Measurements from ENCODE around the gene SNX18. TPM values are rescaled to one million over a fixed set of nuclear protein-coding genes. Genes with fewer than 3 reads are reported as not detected.

Gene SNX18
- total RNA-seq, 2 donors from 2014 or later, result 174 to 269 TPM

DNA sequence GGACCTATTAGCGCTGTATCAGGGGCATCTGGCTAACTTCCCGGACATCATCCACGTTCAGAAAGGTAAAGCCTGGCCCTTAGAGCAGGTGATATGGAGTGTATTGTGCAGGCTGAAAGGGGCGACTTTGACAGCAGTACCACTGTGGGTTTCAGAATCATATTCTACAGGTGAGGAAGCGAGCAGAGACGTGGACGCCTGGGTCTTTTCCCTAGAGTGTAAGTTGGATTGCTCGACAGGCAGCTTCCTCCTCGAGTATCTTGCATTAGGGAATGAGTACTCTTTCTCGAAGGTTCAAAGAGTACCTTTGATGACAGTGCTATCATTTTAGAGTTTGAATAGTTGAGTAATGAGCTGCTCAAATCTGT lies 1.9 kb downstream of the SNX18 start:
- TF ChIP-seq, protein P1, sequence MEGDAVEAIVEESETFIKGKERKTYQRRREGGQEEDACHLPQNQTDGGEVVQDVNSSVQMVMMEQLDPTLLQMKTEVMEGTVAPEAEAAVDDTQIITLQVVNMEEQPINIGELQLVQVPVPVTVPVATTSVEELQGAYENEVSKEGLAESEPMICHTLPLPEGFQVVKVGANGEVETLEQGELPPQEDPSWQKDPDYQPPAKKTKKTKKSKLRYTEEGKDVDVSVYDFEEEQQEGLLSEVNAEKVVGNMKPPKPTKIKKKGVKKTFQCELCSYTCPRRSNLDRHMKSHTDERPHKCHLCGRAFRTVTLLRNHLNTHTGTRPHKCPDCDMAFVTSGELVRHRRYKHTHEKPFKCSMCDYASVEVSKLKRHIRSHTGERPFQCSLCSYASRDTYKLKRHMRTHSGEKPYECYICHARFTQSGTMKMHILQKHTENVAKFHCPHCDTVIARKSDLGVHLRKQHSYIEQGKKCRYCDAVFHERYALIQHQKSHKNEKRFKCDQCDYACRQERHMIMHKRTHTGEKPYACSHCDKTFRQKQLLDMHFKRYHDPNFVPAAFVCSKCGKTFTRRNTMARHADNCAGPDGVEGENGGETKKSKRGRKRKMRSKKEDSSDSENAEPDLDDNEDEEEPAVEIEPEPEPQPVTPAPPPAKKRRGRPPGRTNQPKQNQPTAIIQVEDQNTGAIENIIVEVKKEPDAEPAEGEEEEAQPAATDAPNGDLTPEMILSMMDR (IDR thresholded peaks at IDR 0.05), result no peak

DNA sequence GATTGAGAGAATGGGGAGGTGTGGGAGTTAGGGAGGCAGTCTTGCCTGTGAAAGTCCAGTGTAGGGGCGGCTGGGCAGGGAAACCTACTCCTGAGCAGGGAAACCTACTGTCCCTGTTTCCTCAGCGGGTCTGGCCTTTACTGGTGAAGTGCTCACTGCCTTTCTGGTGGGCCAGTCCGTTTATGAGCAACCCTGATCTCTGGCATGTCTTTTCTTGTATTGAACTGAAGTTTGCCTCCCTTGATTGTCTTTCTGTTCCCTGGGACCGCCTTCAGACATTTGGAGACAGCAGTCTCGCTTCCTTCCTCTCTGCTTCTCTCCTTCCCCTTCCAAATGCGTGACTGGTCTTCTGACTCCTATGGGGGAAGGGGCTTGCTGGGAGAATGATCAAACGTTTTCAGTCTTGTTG lies 2.9 kb downstream of the SNX18 start:
- peaks cover 3 to 34% of the 10 kb centered on the region in 2 donors for H3K4me1 ChIP-seq (ENCODE audit: control insufficient read depth in 1 of 2, low read depth in 2 of 2)
- DNase-seq (ENCODE audit: low spot score) (no peak), ATAC-seq (ENCODE audit: insufficient number of reproducible peaks, low FRiP score, low read depth) (no peak)
- no peaks in the 10 kb centered on the region for H3K36me3 ChIP-seq
- no peaks in the 10 kb centered on the region for H3K27me3 ChIP-seq (replicated peaks; ENCODE audit: insufficient read depth)
- TF ChIP-seq, protein P1 (IDR thresholded peaks at IDR 0.05), result no peak
- H3K27ac ChIP-seq, result peak overlapping the region; percentile 94 to 95
- no peaks in the 10 kb centered on the region for H3K9me3 ChIP-seq
- peak overlapping the region; percentile 91 for H3K4me3 ChIP-seq

More for the DNA sequence above, 1.9 kb downstream of the SNX18 start:
- H3K9me3 ChIP-seq, result no peaks in the 10 kb centered on the region
- H3K4me1 ChIP-seq (ENCODE audit: control insufficient read depth in 1 of 2, low read depth in 2 of 2), result peaks cover 0 to 24% of the 10 kb centered on the region in 2 donors
- DNase-seq (ENCODE audit: low spot score) (no peak), ATAC-seq (ENCODE audit: insufficient number of reproducible peaks, low FRiP score, low read depth) (no peak)
- no peaks in the 10 kb centered on the region for H3K27me3 ChIP-seq (replicated peaks; ENCODE audit: insufficient read depth)
- H3K36me3 ChIP-seq, result no peaks in the 10 kb centered on the region
- H3K4me3 ChIP-seq, result peak overlapping the region; percentile 91
- H3K27ac ChIP-seq, result peak overlapping the region; percentile 94 to 95

DNA sequence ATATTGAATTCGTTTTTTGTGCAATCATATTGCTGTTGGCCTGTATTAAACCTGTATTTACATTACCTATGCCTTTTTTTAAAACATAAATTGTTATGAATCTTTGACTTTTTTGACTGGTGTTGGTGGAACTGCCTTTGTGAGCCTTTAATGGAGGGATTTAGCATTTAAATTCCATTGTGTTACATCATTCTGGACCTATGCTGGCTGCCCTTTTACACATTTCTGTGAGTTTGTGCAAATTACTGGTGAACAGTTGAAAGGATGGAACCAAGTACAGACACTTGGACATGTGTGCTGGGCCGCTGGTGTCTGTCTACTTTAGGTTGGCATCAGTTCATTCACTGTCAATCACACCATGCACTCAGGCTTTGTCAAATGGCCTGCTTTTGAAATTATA lies 3.4 kb downstream of the SNX18 start:
- peaks cover 8 to 39% of the 10 kb centered on the region in 2 donors for H3K4me1 ChIP-seq (ENCODE audit: control insufficient read depth in 1 of 2, low read depth in 2 of 2)
- TF ChIP-seq, protein P1 (IDR thresholded peaks at IDR 0.05), result no peak
- no peaks in the 10 kb centered on the region for H3K36me3 ChIP-seq
- peak overlapping the region; percentile 94 to 95 for H3K27ac ChIP-seq
- H3K4me3 ChIP-seq, result peak overlapping the region; percentile 91
- no peak for DNase-seq (ENCODE audit: low spot score)
- H3K9me3 ChIP-seq, result no peaks in the 10 kb centered on the region
- H3K27me3 ChIP-seq (replicated peaks; ENCODE audit: insufficient read depth), result no peaks in the 10 kb centered on the region
- ATAC-seq (ENCODE audit: insufficient number of reproducible peaks, low FRiP score, low read depth), result no peak

DNA sequence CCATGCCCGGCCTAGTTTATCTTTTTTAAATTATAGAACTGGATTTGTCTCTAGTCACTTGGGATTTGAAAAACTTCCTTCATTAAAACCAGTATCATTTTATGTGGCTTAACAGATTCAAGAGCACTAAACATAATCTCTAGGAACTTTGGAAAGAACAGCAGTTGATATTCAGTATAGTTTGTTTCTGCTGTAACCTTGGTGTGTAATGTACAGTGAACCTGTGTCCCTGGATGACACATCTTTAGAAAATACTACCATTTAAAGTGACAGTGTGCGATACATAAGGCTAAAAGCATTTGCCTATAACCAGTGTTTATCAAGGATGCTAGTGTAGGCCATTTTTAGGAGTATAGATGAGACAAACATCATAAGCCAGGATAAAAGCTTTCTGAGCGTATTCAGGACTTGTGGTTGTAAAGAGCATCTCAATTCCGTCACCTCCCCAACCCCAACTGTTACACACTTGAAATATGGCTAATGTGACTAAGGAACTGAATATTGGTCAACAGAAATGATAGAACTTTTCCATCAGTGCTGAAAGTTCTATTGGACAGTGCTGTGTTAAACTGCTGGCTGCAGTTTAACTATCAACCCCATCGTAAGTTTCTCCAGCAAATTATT lies 4.4 kb downstream of the SNX18 start:
- no peaks in the 10 kb centered on the region for H3K27me3 ChIP-seq (replicated peaks; ENCODE audit: insufficient read depth)
- peak overlapping the region; percentile 94 to 95 for H3K27ac ChIP-seq
- TF ChIP-seq, protein P1 (IDR thresholded peaks at IDR 0.05), result no peak
- DNase-seq (ENCODE audit: low spot score), result no peak
- no peaks in the 10 kb centered on the region for H3K9me3 ChIP-seq
- no peaks in the 10 kb centered on the region for H3K36me3 ChIP-seq
- ATAC-seq (ENCODE audit: insufficient number of reproducible peaks, low FRiP score, low read depth), result no peak
- peaks cover 16 to 49% of the 10 kb centered on the region in 2 donors for H3K4me1 ChIP-seq (ENCODE audit: control insufficient read depth in 1 of 2, low read depth in 2 of 2)
- H3K4me3 ChIP-seq, result peak overlapping the region; percentile 91

DNA sequence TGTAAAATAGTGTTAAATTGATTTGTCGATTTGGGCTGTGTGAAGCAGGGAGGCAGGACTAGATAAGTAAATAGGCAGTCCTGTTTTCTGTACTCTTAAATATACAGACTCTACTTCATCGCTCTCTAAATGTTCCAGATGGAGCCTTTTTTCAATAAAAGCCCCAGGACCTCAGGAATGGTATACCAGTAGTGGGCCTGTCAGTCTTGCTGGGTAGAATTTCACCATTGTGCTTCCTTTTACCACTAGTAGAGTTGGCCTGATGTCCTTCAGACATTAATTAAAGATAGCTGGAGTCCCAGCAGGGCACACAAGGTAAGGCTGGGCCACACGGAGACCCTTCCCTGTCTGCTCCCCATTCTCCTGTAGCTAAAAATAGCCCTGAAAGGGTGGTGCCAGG lies 6.0 kb downstream of the SNX18 start:
- DNase-seq (ENCODE audit: low spot score), result no peak
- Histone ChIP-seq H3K4me1 (ENCODE audit: control insufficient read depth in 1 of 2, low read depth in 2 of 2) (peaks cover 28 to 64% of the 10 kb centered on the region in 2 donors), H3K27ac (peak overlapping the region; percentile 94 to 95), H3K4me3 (peak overlapping the region; percentile 91), H3K9me3 (no peaks in the 10 kb centered on the region), H3K36me3 (no peaks in the 10 kb centered on the region), H3K27me3 (replicated peaks; ENCODE audit: insufficient read depth) (no peaks in the 10 kb centered on the region)
- TF ChIP-seq, protein P1 (IDR thresholded peaks at IDR 0.05), result no peak
- ATAC-seq (ENCODE audit: insufficient number of reproducible peaks, low FRiP score, low read depth), result no peak
